Brain microvascular endothelial cell (primary cell): ENCODE data around the gene DARS1.

ENCODE experiments used
- DNase-seq: peaks from one replicate; pipeline ENCODE4 v3.0.0-alpha.2; 2020
- H3K27ac ChIP-seq: fragments of 250-450 bp; sonication (Bioruptor Pico); 2 replicates; pipeline ENCODE4 v1.5.1; 2020; ENCODE audit warnings: mild to moderate bottlenecking, moderate library complexity
- H3K27me3 ChIP-seq: fragments of 250-450 bp; sonication (Bioruptor Pico); replicated peaks from 2 replicates; pipeline ENCODE4 v1.5.1; 2020; ENCODE audit warnings: mild to moderate bottlenecking
- H3K36me3 ChIP-seq: fragments of 250-450 bp; sonication (Bioruptor Pico); replicated peaks from 2 replicates; pipeline ENCODE4 v1.5.1; 2020; ENCODE audit warnings: mild to moderate bottlenecking
- H3K4me3 ChIP-seq: 2 replicates; pipeline ENCODE4 v1.5.1; 2011; ENCODE audit warnings: low read depth, mild to moderate bottlenecking, control low read depth, low read length, moderate library complexity
- CTCF ChIP-seq: IDR thresholded peaks from 2 replicates; pipeline ENCODE4 v1.5.1; 2011; ENCODE audit warnings: low read depth, mild to moderate bottlenecking, moderate library complexity, low read length, control low read depth, inconsistent platforms; ENCODE audit errors: missing control alignments
- in situ Hi-C: cut with HindIII; loops from 2 replicates; pipeline ENCODE4 v1.10.0; 2017; ENCODE audit warnings: low sequenced_read_pairs, low pct_ligation_motif_present

The DARS1 gene

DNA sequence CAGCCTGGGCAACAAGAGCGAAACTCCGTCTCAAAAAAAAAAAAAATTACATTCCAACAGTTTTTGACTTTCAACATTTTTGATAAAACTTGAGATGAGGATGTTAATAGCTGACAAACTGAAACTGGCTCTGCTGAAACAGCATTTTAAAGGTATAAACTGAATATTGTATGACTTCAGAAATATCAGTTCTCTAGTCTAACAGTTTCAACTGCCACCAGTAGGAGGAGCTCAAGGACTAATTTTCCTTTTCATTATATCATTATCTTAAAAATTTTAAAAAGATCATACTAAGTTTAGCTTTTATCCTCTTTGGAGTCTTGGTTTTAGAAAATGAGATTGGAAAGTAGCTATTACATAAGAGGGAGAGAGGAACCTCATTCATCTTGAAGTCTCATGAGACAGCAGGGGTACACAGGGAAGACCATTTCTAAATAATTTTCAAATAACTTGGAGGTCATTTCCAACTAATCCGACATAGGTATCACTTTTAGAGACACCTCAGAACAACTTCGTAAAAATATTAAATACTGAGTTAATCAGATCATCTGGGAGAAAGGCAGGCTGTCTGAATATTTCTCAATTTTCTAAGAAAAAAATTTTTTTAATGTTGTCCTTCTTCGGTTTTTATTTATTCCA lies 71.6 kb downstream of the DARS1 start:
- peak; percentile 60 for TF ChIP-seq CTCF
- Histone ChIP-seq H3K27ac (no peak overlapping the region), H3K4me3 (no peak overlapping the region), H3K27me3 (no peaks in the 10 kb centered on the region), H3K36me3 (peaks cover 2% of the 10 kb centered on the region)
- peak; percentile 53 for DNase-seq
- in situ Hi-C loops, result loop anchor here (25.0 kb wide), 1 partner anchor 473 kb away; no protein-coding TSS in a partner anchor

- H3K27ac ChIP-seq, result no peak overlapping the region
- TF ChIP-seq CTCF, result no peak
- DNase-seq, result no peak
- H3K36me3 ChIP-seq, result peaks cover 6% of the 10 kb centered on the region
- in situ Hi-C loops, result loop anchor here (25.0 kb wide), 1 partner anchor 477 kb away; no protein-coding TSS in a partner anchor
- H3K4me3 ChIP-seq, result no peak overlapping the region
- H3K27me3 ChIP-seq, result no peaks in the 10 kb centered on the region
These were observed 75.5 kb downstream of the DARS1 start for GRCh38 chr2:135909976-135910375.

DNA sequence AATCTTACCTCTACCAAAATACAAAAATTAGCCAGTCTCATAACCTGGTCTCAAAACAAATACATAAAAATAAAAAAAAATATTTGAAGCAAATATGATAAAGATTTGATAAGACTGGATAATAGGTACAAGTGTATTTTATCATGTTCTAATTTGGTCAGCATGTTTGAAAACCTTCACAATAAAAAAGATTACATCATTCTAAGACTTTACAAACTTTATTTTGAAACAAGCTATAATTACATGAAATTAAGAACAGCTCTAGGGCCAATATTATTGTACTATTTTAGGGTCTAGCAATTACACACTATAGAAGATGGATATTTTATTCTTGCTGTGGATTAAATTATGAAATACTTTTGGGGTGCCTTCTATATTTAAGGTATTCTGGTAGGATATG lies 79.7 kb downstream of the DARS1 start:
- Histone ChIP-seq H3K27me3 (no peaks in the 10 kb centered on the region), H3K27ac (no peak overlapping the region), H3K4me3 (no peak overlapping the region), H3K36me3 (peaks cover 3% of the 10 kb centered on the region)
- no peak for TF ChIP-seq CTCF
- in situ Hi-C loops, result loop anchor here (25.0 kb wide), 1 partner anchor 482 kb away; no protein-coding TSS in a partner anchor
- DNase-seq, result no peak

DNA sequence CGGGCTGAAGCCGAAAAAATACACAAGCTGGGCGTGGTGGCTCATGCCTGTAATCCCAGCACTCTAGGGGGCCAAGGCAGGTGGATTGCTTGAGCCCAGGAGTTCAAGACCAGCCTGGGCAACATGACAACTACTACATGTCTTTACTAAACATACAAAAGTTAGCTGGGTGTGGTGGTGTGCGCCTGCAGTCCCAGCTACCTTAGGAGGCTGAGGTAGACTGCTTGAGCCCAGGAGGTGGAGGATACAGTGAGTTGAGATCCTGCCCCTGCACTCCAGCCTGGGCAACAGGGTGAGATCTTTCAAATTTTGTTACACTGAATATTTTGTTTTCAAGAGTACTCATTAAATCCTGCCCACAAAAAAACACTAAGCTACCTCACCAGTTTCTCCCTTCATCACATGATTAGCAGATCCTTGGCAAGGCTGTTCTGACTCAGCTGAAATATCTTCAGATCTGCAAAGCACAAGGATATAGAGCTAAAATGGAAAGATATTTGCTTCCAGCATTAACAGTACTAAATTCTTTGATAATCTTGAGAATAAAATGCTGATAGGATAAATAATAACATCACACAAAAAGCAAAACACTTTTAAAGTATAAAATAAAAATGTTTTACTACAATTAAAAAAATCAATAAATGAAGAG lies 81.0 kb downstream of the DARS1 start:
- Histone ChIP-seq H3K27me3 (no peaks in the 10 kb centered on the region), H3K4me3 (no peak overlapping the region), H3K36me3 (peaks cover 3% of the 10 kb centered on the region), H3K27ac (no peak overlapping the region)
- no peak for TF ChIP-seq CTCF
- in situ Hi-C loops, result loop anchor here (25.0 kb wide), 1 partner anchor 483 kb away; no protein-coding TSS in a partner anchor
- DNase-seq, result no peak

- no peak overlapping the region for H3K27ac ChIP-seq
- DNase-seq, result no peak
- no peak overlapping the region for H3K4me3 ChIP-seq
- H3K27me3 ChIP-seq, result no peaks in the 10 kb centered on the region
- no peak for TF ChIP-seq CTCF
- H3K36me3 ChIP-seq, result peaks cover 2% of the 10 kb centered on the region
- in situ Hi-C loops, result loop anchor here (25.0 kb wide), 1 partner anchor 484 kb away; no protein-coding TSS in a partner anchor
These were observed 81.8 kb downstream of the DARS1 start for GRCh38 chr2:135903650-135904049.
